ENCODE measurements around the gene NEK10. TPM values are rescaled to one million over a fixed set of nuclear protein-coding genes. Genes with fewer than 3 reads are reported as not detected.

NEK10 gene
- total RNA-seq, 3 donors from 2014 or later (not counting 1 experiment from before 2014, with no cell fraction given) = 0.68 to 1.6 (median 0.80) TPM

GRCh38 chr3:27312044-27312668 is 57.0 kb downstream of the NEK10 start:
- Histone ChIP-seq H3K36me3 (ENCODE audit: control insufficient read depth, insufficient read depth, low read length) (no peaks in the 10 kb centered on the region), H3K27ac (ENCODE audit: low read length) (no peak overlapping the region), H3K9me3 (ENCODE audit: control insufficient read depth, insufficient read depth, low read length) (no peaks in the 10 kb centered on the region), H3K4me3 (ENCODE audit: low read length) (no peak overlapping the region), H3K27me3 (ENCODE audit: control insufficient read depth, insufficient read depth, low read length) (no peaks in the 10 kb centered on the region), H3K4me1 (ENCODE audit: control insufficient read depth, insufficient read depth, low read length) (no peaks in the 10 kb centered on the region)
- intact Hi-C loops (cut with micrococcal nuclease) = loop anchor here (1.0 to 5.0 kb wide), 4 partner anchors 155 to 1020 kb away; no protein-coding TSS in a partner anchor
- H3K27ac Mint-ChIP-seq = no peak overlapping the region
- no peaks in the 10 kb centered on the region for H3K36me3 Mint-ChIP-seq
- H3K27me3 Mint-ChIP-seq (ENCODE audit: low read depth in 2 of 2) = no peaks in the 10 kb centered on the region
- TF ChIP-seq, protein P1, sequence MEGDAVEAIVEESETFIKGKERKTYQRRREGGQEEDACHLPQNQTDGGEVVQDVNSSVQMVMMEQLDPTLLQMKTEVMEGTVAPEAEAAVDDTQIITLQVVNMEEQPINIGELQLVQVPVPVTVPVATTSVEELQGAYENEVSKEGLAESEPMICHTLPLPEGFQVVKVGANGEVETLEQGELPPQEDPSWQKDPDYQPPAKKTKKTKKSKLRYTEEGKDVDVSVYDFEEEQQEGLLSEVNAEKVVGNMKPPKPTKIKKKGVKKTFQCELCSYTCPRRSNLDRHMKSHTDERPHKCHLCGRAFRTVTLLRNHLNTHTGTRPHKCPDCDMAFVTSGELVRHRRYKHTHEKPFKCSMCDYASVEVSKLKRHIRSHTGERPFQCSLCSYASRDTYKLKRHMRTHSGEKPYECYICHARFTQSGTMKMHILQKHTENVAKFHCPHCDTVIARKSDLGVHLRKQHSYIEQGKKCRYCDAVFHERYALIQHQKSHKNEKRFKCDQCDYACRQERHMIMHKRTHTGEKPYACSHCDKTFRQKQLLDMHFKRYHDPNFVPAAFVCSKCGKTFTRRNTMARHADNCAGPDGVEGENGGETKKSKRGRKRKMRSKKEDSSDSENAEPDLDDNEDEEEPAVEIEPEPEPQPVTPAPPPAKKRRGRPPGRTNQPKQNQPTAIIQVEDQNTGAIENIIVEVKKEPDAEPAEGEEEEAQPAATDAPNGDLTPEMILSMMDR (IDR thresholded peaks at IDR 0.05) = peak; percentile 84
- peak; percentile 60 to 77 (median 74) for ATAC-seq
- no peaks in the 10 kb centered on the region for H3K4me1 Mint-ChIP-seq
- no peaks in the 10 kb centered on the region for H3K9me3 Mint-ChIP-seq
- no peak overlapping the region for H3K4me3 Mint-ChIP-seq
- peak in 1 of 2 donors; percentile 74 for DNase-seq
- 16% methylated on average over 1 of the region's 5 CpGs for WGBS (ENCODE audit: insufficient coverage)

DNA sequence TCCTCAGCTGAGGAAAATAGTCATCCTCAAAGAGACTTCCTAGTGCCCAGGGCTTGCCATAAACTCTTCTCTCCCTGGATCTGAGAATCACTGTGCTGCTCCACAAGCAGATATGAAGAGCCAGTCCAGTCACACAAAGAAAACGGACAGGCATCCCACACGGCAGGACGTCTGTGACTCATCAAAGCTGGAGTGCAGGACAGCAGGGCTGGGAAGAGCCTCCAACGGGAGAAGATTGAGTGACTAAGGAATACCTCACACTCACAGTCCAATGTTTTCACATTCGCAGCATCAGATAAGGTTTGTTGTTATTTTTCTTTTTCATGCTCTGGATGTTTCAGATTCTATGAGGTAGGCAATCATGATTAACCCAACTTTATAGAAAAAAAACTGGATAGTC is 57.8 kb downstream of the NEK10 start:
- H3K27me3 Mint-ChIP-seq (ENCODE audit: low read depth in 2 of 2) = no peaks in the 10 kb centered on the region
- Histone ChIP-seq H3K9me3 (ENCODE audit: control insufficient read depth, insufficient read depth, low read length) (no peaks in the 10 kb centered on the region), H3K36me3 (ENCODE audit: control insufficient read depth, insufficient read depth, low read length) (no peaks in the 10 kb centered on the region), H3K27ac (ENCODE audit: low read length) (no peak overlapping the region), H3K4me1 (ENCODE audit: control insufficient read depth, insufficient read depth, low read length) (no peaks in the 10 kb centered on the region), H3K27me3 (ENCODE audit: control insufficient read depth, insufficient read depth, low read length) (no peaks in the 10 kb centered on the region), H3K4me3 (ENCODE audit: low read length) (no peak overlapping the region)
- intact Hi-C loops (cut with micrococcal nuclease) = loop anchor here (5.0 kb wide), 1 partner anchor 1021 kb away; no protein-coding TSS in a partner anchor
- H3K4me3 Mint-ChIP-seq = no peak overlapping the region
- no peaks in the 10 kb centered on the region for H3K36me3 Mint-ChIP-seq
- no peaks in the 10 kb centered on the region for H3K9me3 Mint-ChIP-seq
- H3K27ac Mint-ChIP-seq = no peak overlapping the region
- DNase-seq (no peak), ATAC-seq (no peak)
- H3K4me1 Mint-ChIP-seq = no peaks in the 10 kb centered on the region
- 85% methylated on average over 4 of the region's 5 CpGs for WGBS (ENCODE audit: insufficient coverage)
- TF ChIP-seq, protein P1 (IDR thresholded peaks at IDR 0.05) = no peak

- Mint-ChIP-seq H3K27ac (no peak overlapping the region), H3K9me3 (no peaks in the 10 kb centered on the region), H3K4me3 (no peak overlapping the region), H3K4me1 (no peaks in the 10 kb centered on the region), H3K36me3 (no peaks in the 10 kb centered on the region), H3K27me3 (ENCODE audit: low read depth in 2 of 2) (no peaks in the 10 kb centered on the region)
- WGBS (ENCODE audit: insufficient coverage) = 27% methylated on average over 2 of the region's 2 CpGs
- no peak overlapping the region for H3K4me3 ChIP-seq (ENCODE audit: low read length)
- H3K27me3 ChIP-seq (ENCODE audit: control insufficient read depth, insufficient read depth, low read length) = no peaks in the 10 kb centered on the region
- no peaks in the 10 kb centered on the region for H3K36me3 ChIP-seq (ENCODE audit: control insufficient read depth, insufficient read depth, low read length)
- DNase-seq (no peak), ATAC-seq (no peak)
- intact Hi-C loops (cut with micrococcal nuclease) = loop anchor here (5.0 kb wide), 1 partner anchor 1022 kb away; no protein-coding TSS in a partner anchor
- TF ChIP-seq, protein P1 (IDR thresholded peaks at IDR 0.05) = no peak
- H3K27ac ChIP-seq (ENCODE audit: low read length) = no peak overlapping the region
- H3K9me3 ChIP-seq (ENCODE audit: control insufficient read depth, insufficient read depth, low read length) = no peaks in the 10 kb centered on the region
- H3K4me1 ChIP-seq (ENCODE audit: control insufficient read depth, insufficient read depth, low read length) = no peaks in the 10 kb centered on the region
Observed at GRCh38 chr3:27310688-27311087, 58.5 kb downstream of the NEK10 start.

DNA sequence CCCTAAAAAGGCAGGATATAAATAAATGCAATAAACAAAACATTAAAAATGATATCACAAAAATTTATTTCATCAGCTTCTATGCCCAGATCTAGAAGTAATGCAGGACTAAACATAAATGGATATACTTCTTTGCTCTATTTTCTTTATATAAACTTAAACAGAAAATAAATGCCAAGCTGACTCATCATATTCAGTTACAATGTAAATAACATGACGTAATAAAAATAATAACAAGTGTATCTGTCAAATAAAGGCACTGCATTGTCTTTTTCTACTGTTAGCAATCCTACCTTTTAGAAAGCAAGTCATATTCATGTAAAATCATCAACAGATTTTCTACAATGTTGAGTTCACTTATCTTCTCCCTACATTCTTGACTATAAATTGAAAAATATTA is 61.6 kb downstream of the NEK10 start:
- WGBS (ENCODE audit: insufficient coverage) = 71% methylated on average over 1 of the region's 1 CpG
- no peaks in the 10 kb centered on the region for H3K27me3 Mint-ChIP-seq (ENCODE audit: low read depth in 2 of 2)
- H3K4me3 Mint-ChIP-seq = no peak overlapping the region
- TF ChIP-seq, protein P1 (IDR thresholded peaks at IDR 0.05) = no peak
- H3K36me3 Mint-ChIP-seq = no peaks in the 10 kb centered on the region
- H3K4me3 ChIP-seq (ENCODE audit: low read length) = no peak overlapping the region
- H3K36me3 ChIP-seq (ENCODE audit: control insufficient read depth, insufficient read depth, low read length) = no peaks in the 10 kb centered on the region
- DNase-seq (no peak), ATAC-seq (no peak)
- no peaks in the 10 kb centered on the region for H3K9me3 ChIP-seq (ENCODE audit: control insufficient read depth, insufficient read depth, low read length)
- intact Hi-C loops (cut with micrococcal nuclease) = no loop called here
- no peaks in the 10 kb centered on the region for H3K4me1 ChIP-seq (ENCODE audit: control insufficient read depth, insufficient read depth, low read length)
- H3K27ac ChIP-seq (ENCODE audit: low read length) = no peak overlapping the region
- no peaks in the 10 kb centered on the region for H3K27me3 ChIP-seq (ENCODE audit: control insufficient read depth, insufficient read depth, low read length)
- no peaks in the 10 kb centered on the region for H3K4me1 Mint-ChIP-seq
- H3K27ac Mint-ChIP-seq = no peak overlapping the region
- H3K9me3 Mint-ChIP-seq = no peaks in the 10 kb centered on the region
